ENCODE measurements around the gene CHCHD1. TPM values are rescaled to one million over a fixed set of nuclear protein-coding genes. Genes with fewer than 3 reads are reported as not detected.

Gene CHCHD1
- total RNA-seq, 1 donor from 2014 or later, result 13.1 TPM

Other genes with a start within 250 kb of the CHCHD1 start
- 46.7 and 61.1 TPM in 2 replicates for gene USP54, start 190.7 kb upstream of the CHCHD1 start, total RNA-seq
- 0.87 and 1.0 TPM in 2 replicates for gene MYOZ1, start 140.6 kb upstream of the CHCHD1 start, total RNA-seq
- gene SYNPO2L, start 126.0 kb upstream of the CHCHD1 start, total RNA-seq, result not detected in 2 replicates
- gene AGAP5, start 83.9 kb upstream of the CHCHD1 start, total RNA-seq, result 1.0 and 3.4 TPM in 2 replicates
- 55.6 and 84.6 TPM in 2 replicates for gene SEC24C, start 37.7 kb upstream of the CHCHD1 start, total RNA-seq
- 37.5 and 66.9 TPM in 2 replicates for gene ZSWIM8, start 3.6 kb downstream of the CHCHD1 start, total RNA-seq
- 4.5 and 14.1 TPM in 2 replicates for gene NDST2, start 29.6 kb downstream of the CHCHD1 start, total RNA-seq
- gene CAMK2G, start 92.5 kb downstream of the CHCHD1 start, total RNA-seq, result 20.3 and 21.1 TPM in 2 replicates
- 238 and 1,509 TPM in 2 replicates for gene PLAU, start 129.1 kb downstream of the CHCHD1 start, total RNA-seq
- 258 and 313 TPM in 2 replicates for gene VCL, start 216.1 kb downstream of the CHCHD1 start, total RNA-seq

All from renal cortical epithelial cell (primary cell).